ENCODE data around the gene ACOX3.
A peak's percentile ranks its signal among the peaks of the same experiment; 100 is the strongest.

Gene ACOX3

GRCh38 chr4:8324640-8325239 lies 115.8 kb downstream of the ACOX3 start:
- H4K8ac ChIP-seq (ENCODE audit: low read depth, low read length), result no peak overlapping the region
- WGBS, 2 donors (ENCODE audit: extremely low coverage in 2 of 2, insufficient read length in 2 of 2, insufficient replicate concordance in 1 of 2), result no CpG with 5 or more reads among the region's 6 CpGs
- no peak overlapping the region for H2BK15ac ChIP-seq (ENCODE audit: low read length)
- no peak overlapping the region for H3K4ac ChIP-seq (ENCODE audit: low read length)
- H2AFZ ChIP-seq (ENCODE audit: low read length), result no peak overlapping the region
- DNase-seq (ENCODE audit: low spot score), result no peak
- H2BK5ac ChIP-seq (ENCODE audit: low read length), result no peak overlapping the region
- H3K4me2 ChIP-seq (ENCODE audit: insufficient read depth, low read length, poor library complexity, severe bottlenecking), result no peak overlapping the region
- no peak overlapping the region for H2AK5ac ChIP-seq (ENCODE audit: low read depth, low read length)
- H3K9me3 ChIP-seq (replicated peaks in 1 of 2; ENCODE audit: control insufficient read depth in 2 of 2, insufficient read depth in 1 of 2, low read depth in 1 of 2, low read length in 2 of 2), result peaks cover 0 to 9% of the 10 kb centered on the region in 2 donors
- no peak overlapping the region for H4K91ac ChIP-seq (ENCODE audit: low read depth, low read length, poor library complexity)
- H2BK12ac ChIP-seq (ENCODE audit: low read length), result no peak overlapping the region
- H3K27ac ChIP-seq (replicated peaks; ENCODE audit: low read length), result no peak overlapping the region
- no peak overlapping the region for H3K14ac ChIP-seq (ENCODE audit: low read length)
- H3K4me1 ChIP-seq (ENCODE audit: control insufficient read depth in 2 of 2, insufficient read depth in 1 of 2, low read depth in 1 of 2, low read length in 2 of 2), result no peaks in the 10 kb centered on the region
- H3K79me1 ChIP-seq (ENCODE audit: low read depth, low read length), result no peaks in the 10 kb centered on the region
- peaks cover 0 to 6% (median 0%) of the 10 kb centered on the region in 3 experiments for H3K27me3 ChIP-seq (ENCODE audit: control insufficient read depth in 3 of 3, insufficient read depth in 3 of 3, low read depth in 1 of 3, low read length in 3 of 3)
- no peak overlapping the region for H3K4me3 ChIP-seq (ENCODE audit: low read length in 2 of 2)
- no peaks in the 10 kb centered on the region for H3K36me3 ChIP-seq (replicated peaks in 1 of 2; ENCODE audit: control insufficient read depth in 2 of 2, insufficient read depth in 2 of 2, low read length in 2 of 2)
- no peak overlapping the region for H3K23ac ChIP-seq (ENCODE audit: low read depth, low read length, poor library complexity)
- no peak overlapping the region for H2BK120ac ChIP-seq (ENCODE audit: low read depth, low read length)
- no peak overlapping the region for H3K9ac ChIP-seq (ENCODE audit: low read depth, low read length, poor library complexity)
- H3K18ac ChIP-seq (ENCODE audit: low read length), result no peak overlapping the region

GRCh38 chr4:8323947-8324555 lies 116.5 kb downstream of the ACOX3 start:
- Histone ChIP-seq H3K4me3 (ENCODE audit: low read length in 2 of 2) (no peak overlapping the region), H3K79me1 (ENCODE audit: low read depth, low read length) (no peaks in the 10 kb centered on the region), H3K27ac (replicated peaks; ENCODE audit: low read length) (no peak overlapping the region), H4K91ac (ENCODE audit: low read depth, low read length, poor library complexity) (no peak overlapping the region), H2BK12ac (ENCODE audit: low read length) (no peak overlapping the region), H3K27me3 (ENCODE audit: control insufficient read depth in 3 of 3, insufficient read depth in 3 of 3, low read depth in 1 of 3, low read length in 3 of 3) (peaks cover 0 to 4% (median 0%) of the 10 kb centered on the region in 3 experiments), H2AK5ac (ENCODE audit: low read depth, low read length) (no peak overlapping the region), H3K4me2 (ENCODE audit: insufficient read depth, low read length, poor library complexity, severe bottlenecking) (no peak overlapping the region), H3K14ac (ENCODE audit: low read length) (no peak overlapping the region), H3K9ac (ENCODE audit: low read depth, low read length, poor library complexity) (no peak overlapping the region), H4K8ac (ENCODE audit: low read depth, low read length) (no peak overlapping the region), H3K23ac (ENCODE audit: low read depth, low read length, poor library complexity) (no peak overlapping the region), H2BK120ac (ENCODE audit: low read depth, low read length) (no peak overlapping the region), H2BK5ac (ENCODE audit: low read length) (no peak overlapping the region), H2AFZ (ENCODE audit: low read length) (no peak overlapping the region), H3K4me1 (ENCODE audit: control insufficient read depth in 2 of 2, insufficient read depth in 1 of 2, low read depth in 1 of 2, low read length in 2 of 2) (no peaks in the 10 kb centered on the region), H3K36me3 (replicated peaks in 1 of 2; ENCODE audit: control insufficient read depth in 2 of 2, insufficient read depth in 2 of 2, low read length in 2 of 2) (no peaks in the 10 kb centered on the region), H2BK15ac (ENCODE audit: low read length) (no peak overlapping the region), H3K18ac (ENCODE audit: low read length) (no peak overlapping the region), H3K9me3 (replicated peaks in 1 of 2; ENCODE audit: control insufficient read depth in 2 of 2, insufficient read depth in 1 of 2, low read depth in 1 of 2, low read length in 2 of 2) (peaks cover 0 to 10% of the 10 kb centered on the region in 2 donors), H3K4ac (ENCODE audit: low read length) (no peak overlapping the region)
- no peak for DNase-seq (ENCODE audit: low spot score)
- no CpG with 5 or more reads among the region's 5 CpGs for WGBS, 2 donors (ENCODE audit: extremely low coverage in 2 of 2, insufficient read length in 2 of 2, insufficient replicate concordance in 1 of 2)

- no peak overlapping the region for H2BK5ac ChIP-seq (ENCODE audit: low read length)
- no peaks in the 10 kb centered on the region for H3K27me3 ChIP-seq (ENCODE audit: control insufficient read depth in 3 of 3, insufficient read depth in 3 of 3, low read depth in 1 of 3, low read length in 3 of 3)
- H3K4me1 ChIP-seq (ENCODE audit: control insufficient read depth in 2 of 2, insufficient read depth in 1 of 2, low read depth in 1 of 2, low read length in 2 of 2), result no peaks in the 10 kb centered on the region
- no peak overlapping the region for H4K8ac ChIP-seq (ENCODE audit: low read depth, low read length)
- peak overlapping the region; percentile 46 for H3K18ac ChIP-seq (ENCODE audit: low read length)
- no peak overlapping the region for H3K27ac ChIP-seq (replicated peaks; ENCODE audit: low read length)
- no peak overlapping the region for H4K91ac ChIP-seq (ENCODE audit: low read depth, low read length, poor library complexity)
- no peak overlapping the region for H3K14ac ChIP-seq (ENCODE audit: low read length)
- no peaks in the 10 kb centered on the region for H3K36me3 ChIP-seq (replicated peaks in 1 of 2; ENCODE audit: control insufficient read depth in 2 of 2, insufficient read depth in 2 of 2, low read length in 2 of 2)
- no peaks in the 10 kb centered on the region for H3K79me1 ChIP-seq (ENCODE audit: low read depth, low read length)
- H2BK15ac ChIP-seq (ENCODE audit: low read length), result no peak overlapping the region
- no peak overlapping the region for H3K4me2 ChIP-seq (ENCODE audit: insufficient read depth, low read length, poor library complexity, severe bottlenecking)
- no peak for DNase-seq (ENCODE audit: low spot score)
- WGBS, 2 donors (ENCODE audit: extremely low coverage in 2 of 2, insufficient read length in 2 of 2, insufficient replicate concordance in 1 of 2), result no CpG with 5 or more reads among the region's 9 CpGs
- H3K4me3 ChIP-seq (ENCODE audit: low read length in 2 of 2), result no peak overlapping the region
- no peak overlapping the region for H2AFZ ChIP-seq (ENCODE audit: low read length)
- H2AK5ac ChIP-seq (ENCODE audit: low read depth, low read length), result no peak overlapping the region
- H3K9ac ChIP-seq (ENCODE audit: low read depth, low read length, poor library complexity), result no peak overlapping the region
- H2BK12ac ChIP-seq (ENCODE audit: low read length), result no peak overlapping the region
- H3K23ac ChIP-seq (ENCODE audit: low read depth, low read length, poor library complexity), result no peak overlapping the region
- H3K9me3 ChIP-seq (replicated peaks in 1 of 2; ENCODE audit: control insufficient read depth in 2 of 2, insufficient read depth in 1 of 2, low read depth in 1 of 2, low read length in 2 of 2), result peaks cover 0 to 10% of the 10 kb centered on the region in 2 donors
- H3K4ac ChIP-seq (ENCODE audit: low read length), result no peak overlapping the region
- no peak overlapping the region for H2BK120ac ChIP-seq (ENCODE audit: low read depth, low read length)
These were observed 117.5 kb downstream of the ACOX3 start for GRCh38 chr4:8322794-8323704.

GRCh38 chr4:8321771-8322170 lies 118.8 kb downstream of the ACOX3 start:
- no peaks in the 10 kb centered on the region for H3K27me3 ChIP-seq (ENCODE audit: control insufficient read depth in 3 of 3, insufficient read depth in 3 of 3, low read depth in 1 of 3, low read length in 3 of 3)
- no peak overlapping the region for H3K4ac ChIP-seq (ENCODE audit: low read length)
- H4K8ac ChIP-seq (ENCODE audit: low read depth, low read length), result no peak overlapping the region
- H3K4me2 ChIP-seq (ENCODE audit: insufficient read depth, low read length, poor library complexity, severe bottlenecking), result no peak overlapping the region
- no peak overlapping the region for H2BK12ac ChIP-seq (ENCODE audit: low read length)
- no peak overlapping the region for H2BK120ac ChIP-seq (ENCODE audit: low read depth, low read length)
- no peak overlapping the region for H2AK5ac ChIP-seq (ENCODE audit: low read depth, low read length)
- DNase-seq (ENCODE audit: low spot score), result no peak
- no peak overlapping the region for H4K91ac ChIP-seq (ENCODE audit: low read depth, low read length, poor library complexity)
- H3K9me3 ChIP-seq (replicated peaks in 1 of 2; ENCODE audit: control insufficient read depth in 2 of 2, insufficient read depth in 1 of 2, low read depth in 1 of 2, low read length in 2 of 2), result peaks cover 0 to 9% of the 10 kb centered on the region in 2 donors
- no peak overlapping the region for H3K23ac ChIP-seq (ENCODE audit: low read depth, low read length, poor library complexity)
- H3K4me3 ChIP-seq (ENCODE audit: low read length in 2 of 2), result no peak overlapping the region
- H3K18ac ChIP-seq (ENCODE audit: low read length), result no peak overlapping the region
- H3K36me3 ChIP-seq (replicated peaks in 1 of 2; ENCODE audit: control insufficient read depth in 2 of 2, insufficient read depth in 2 of 2, low read length in 2 of 2), result no peaks in the 10 kb centered on the region
- no peak overlapping the region for H3K9ac ChIP-seq (ENCODE audit: low read depth, low read length, poor library complexity)
- H3K79me1 ChIP-seq (ENCODE audit: low read depth, low read length), result no peaks in the 10 kb centered on the region
- no peak overlapping the region for H3K14ac ChIP-seq (ENCODE audit: low read length)
- WGBS, 2 donors (ENCODE audit: extremely low coverage in 2 of 2, insufficient read length in 2 of 2, insufficient replicate concordance in 1 of 2), result no CpG with 5 or more reads among the region's 5 CpGs
- H3K27ac ChIP-seq (replicated peaks; ENCODE audit: low read length), result no peak overlapping the region
- peaks cover 3 to 5% of the 10 kb centered on the region in 2 donors for H3K4me1 ChIP-seq (ENCODE audit: control insufficient read depth in 2 of 2, insufficient read depth in 1 of 2, low read depth in 1 of 2, low read length in 2 of 2)
- H2BK5ac ChIP-seq (ENCODE audit: low read length), result no peak overlapping the region
- H2BK15ac ChIP-seq (ENCODE audit: low read length), result no peak overlapping the region
- no peak overlapping the region for H2AFZ ChIP-seq (ENCODE audit: low read length)

Measured in neuronal stem cell (in vitro differentiated cells).